ENCODE results near the gene DAP3. TPM values are rescaled to one million over a fixed set of nuclear protein-coding genes. Genes with fewer than 3 reads are reported as not detected.
"Not testable (repeated sequence)": the region's sequence is repeated elsewhere in the genome, so short reads cannot be mapped to it uniquely, and the experiment has no call there.

The DAP3 gene
- total and polyA plus RNA-seq, 2 donors (not counting 1 experiment from before 2014, with no cell fraction given): 84.7 to 107 TPM

DNA sequence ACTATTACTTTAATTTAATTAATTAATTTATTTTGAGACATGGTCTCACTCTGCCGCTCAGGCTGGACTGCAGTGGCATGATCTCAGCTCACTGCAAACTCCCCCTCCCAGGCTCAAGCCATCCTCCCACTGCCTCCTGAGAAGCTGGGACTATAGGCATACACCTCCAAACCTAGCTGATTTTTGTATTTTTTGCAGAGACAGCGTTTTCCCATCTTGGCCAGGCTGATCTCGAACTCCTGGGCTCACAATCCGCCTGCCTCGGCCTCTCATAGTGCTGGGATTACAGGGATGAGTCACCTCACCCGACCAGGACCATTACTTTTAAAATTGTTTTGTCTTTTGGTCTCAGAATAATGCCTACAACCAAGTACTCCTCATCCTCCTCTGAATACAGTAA, 15.9 kb upstream of the DAP3 start:
- Histone ChIP-seq H2AFZ (ENCODE audit: insufficient read depth, low read depth, low read length, poor library complexity, severe bottlenecking) (no peak overlapping the region), H3K36me3 (replicated peaks in 1 of 2; ENCODE audit: control extremely low read depth in 1 of 2, control insufficient read depth in 1 of 2, extremely low read depth in 1 of 2, insufficient read depth in 2 of 2, low read length in 1 of 2) (peaks cover 20 to 88% of the 10 kb centered on the region in 2 experiments), H3K27me3 (replicated peaks in 1 of 4; ENCODE audit: control extremely low read depth in 1 of 4, control insufficient read depth in 3 of 4, insufficient read depth in 4 of 4, low read length in 3 of 4) (no peaks in the 10 kb centered on the region), H4K20me1 (ENCODE audit: control insufficient read depth, insufficient read depth, low read length, poor library complexity, severe bottlenecking) (no peaks in the 10 kb centered on the region), H3K9me3 (ENCODE audit: control extremely low read depth in 1 of 3, control insufficient read depth in 2 of 3, insufficient read depth in 1 of 3, low read length in 2 of 3) (no peaks in the 10 kb centered on the region), H3K4me1 (ENCODE audit: control insufficient read depth in 2 of 2, insufficient read depth in 2 of 2, low read length in 2 of 2) (no peaks in the 10 kb centered on the region), H3K4me2 (replicated peaks; ENCODE audit: low read depth, low read length, poor library complexity, severe bottlenecking) (no peak overlapping the region), H3K79me2 (ENCODE audit: control insufficient read depth, insufficient read depth, low read length) (peaks cover 13% of the 10 kb centered on the region), H3K27ac (ENCODE audit: low read length in 2 of 2) (no peak overlapping the region), H3K9ac (ENCODE audit: low read length) (no peak overlapping the region), H3K4me3 (ENCODE audit: control extremely low read depth in 1 of 5, extremely low read depth in 1 of 5, insufficient read depth in 1 of 5, low read depth in 2 of 5, low read length in 4 of 5) (no peak overlapping the region)
- ChIA-PET CTCF (no interaction called here), POLR2A (no interaction called here)
- ATAC-seq (ENCODE audit: low read depth) (no peak), DNase-seq (no peak)
- Mint-ChIP-seq H3K27me3 (no peaks in the 10 kb centered on the region), H3K27ac (no peak overlapping the region), H3K4me3 (no peak overlapping the region), H3K9me3 (ENCODE audit: insufficient read depth) (no peaks in the 10 kb centered on the region), H3K4me1 (no peaks in the 10 kb centered on the region)
- 97% methylated on average over 5 of the region's 6 CpGs for WGBS (ENCODE audit: insufficient coverage)
- intact Hi-C loops (cut with micrococcal nuclease): no loop called here
- no peak for TF ChIP-seq EZH2 (IDR thresholded peaks at IDR 0.05; ENCODE audit: borderline replicate concordance, insufficient read depth, low read depth, low read length, poor library complexity, severe bottlenecking)
- TF ChIP-seq, protein P1, sequence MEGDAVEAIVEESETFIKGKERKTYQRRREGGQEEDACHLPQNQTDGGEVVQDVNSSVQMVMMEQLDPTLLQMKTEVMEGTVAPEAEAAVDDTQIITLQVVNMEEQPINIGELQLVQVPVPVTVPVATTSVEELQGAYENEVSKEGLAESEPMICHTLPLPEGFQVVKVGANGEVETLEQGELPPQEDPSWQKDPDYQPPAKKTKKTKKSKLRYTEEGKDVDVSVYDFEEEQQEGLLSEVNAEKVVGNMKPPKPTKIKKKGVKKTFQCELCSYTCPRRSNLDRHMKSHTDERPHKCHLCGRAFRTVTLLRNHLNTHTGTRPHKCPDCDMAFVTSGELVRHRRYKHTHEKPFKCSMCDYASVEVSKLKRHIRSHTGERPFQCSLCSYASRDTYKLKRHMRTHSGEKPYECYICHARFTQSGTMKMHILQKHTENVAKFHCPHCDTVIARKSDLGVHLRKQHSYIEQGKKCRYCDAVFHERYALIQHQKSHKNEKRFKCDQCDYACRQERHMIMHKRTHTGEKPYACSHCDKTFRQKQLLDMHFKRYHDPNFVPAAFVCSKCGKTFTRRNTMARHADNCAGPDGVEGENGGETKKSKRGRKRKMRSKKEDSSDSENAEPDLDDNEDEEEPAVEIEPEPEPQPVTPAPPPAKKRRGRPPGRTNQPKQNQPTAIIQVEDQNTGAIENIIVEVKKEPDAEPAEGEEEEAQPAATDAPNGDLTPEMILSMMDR (IDR thresholded peaks at IDR 0.05): no peak

GRCh38 chr1:155678027-155678426, 10.9 kb upstream of the DAP3 start:
- WGBS (ENCODE audit: insufficient coverage): 100% methylated on average over 2 of the region's 4 CpGs
- no peak overlapping the region for H3K4me3 ChIP-seq (ENCODE audit: control extremely low read depth in 1 of 5, extremely low read depth in 1 of 5, insufficient read depth in 1 of 5, low read depth in 2 of 5, low read length in 4 of 5)
- ATAC-seq (ENCODE audit: low read depth) (no peak), DNase-seq (no peak)
- Mint-ChIP-seq H3K27me3 (no peaks in the 10 kb centered on the region), H3K27ac (no peak overlapping the region), H3K4me3 (no peak overlapping the region), H3K9me3 (ENCODE audit: insufficient read depth) (no peaks in the 10 kb centered on the region), H3K4me1 (peaks cover 2% of the 10 kb centered on the region)
- ChIA-PET POLR2A (no interaction called here), CTCF (no interaction called here)
- H3K9ac ChIP-seq (ENCODE audit: low read length): no peak overlapping the region
- no peaks in the 10 kb centered on the region for H3K9me3 ChIP-seq (ENCODE audit: control extremely low read depth in 1 of 3, control insufficient read depth in 2 of 3, insufficient read depth in 1 of 3, low read length in 2 of 3)
- H3K36me3 ChIP-seq (replicated peaks in 1 of 2; ENCODE audit: control extremely low read depth in 1 of 2, control insufficient read depth in 1 of 2, extremely low read depth in 1 of 2, insufficient read depth in 2 of 2, low read length in 1 of 2): peaks cover 15 to 70% of the 10 kb centered on the region in 2 experiments
- peaks cover 50% of the 10 kb centered on the region for H3K79me2 ChIP-seq (ENCODE audit: control insufficient read depth, insufficient read depth, low read length)
- no peaks in the 10 kb centered on the region for H3K4me1 ChIP-seq (ENCODE audit: control insufficient read depth in 2 of 2, insufficient read depth in 2 of 2, low read length in 2 of 2)
- H3K27me3 ChIP-seq (replicated peaks in 1 of 4; ENCODE audit: control extremely low read depth in 1 of 4, control insufficient read depth in 3 of 4, insufficient read depth in 4 of 4, low read length in 3 of 4): no peaks in the 10 kb centered on the region
- H2AFZ ChIP-seq (ENCODE audit: insufficient read depth, low read depth, low read length, poor library complexity, severe bottlenecking): no peak overlapping the region
- no peak for TF ChIP-seq EZH2 (IDR thresholded peaks at IDR 0.05; ENCODE audit: borderline replicate concordance, insufficient read depth, low read depth, low read length, poor library complexity, severe bottlenecking)
- TF ChIP-seq, protein P1 (IDR thresholded peaks at IDR 0.05): no peak
- peaks cover 37% of the 10 kb centered on the region for H4K20me1 ChIP-seq (ENCODE audit: control insufficient read depth, insufficient read depth, low read length, poor library complexity, severe bottlenecking)
- no peak overlapping the region for H3K4me2 ChIP-seq (replicated peaks; ENCODE audit: low read depth, low read length, poor library complexity, severe bottlenecking)
- no peak overlapping the region for H3K27ac ChIP-seq (ENCODE audit: low read length in 2 of 2)
- intact Hi-C loops (cut with micrococcal nuclease): no loop called here

DNA sequence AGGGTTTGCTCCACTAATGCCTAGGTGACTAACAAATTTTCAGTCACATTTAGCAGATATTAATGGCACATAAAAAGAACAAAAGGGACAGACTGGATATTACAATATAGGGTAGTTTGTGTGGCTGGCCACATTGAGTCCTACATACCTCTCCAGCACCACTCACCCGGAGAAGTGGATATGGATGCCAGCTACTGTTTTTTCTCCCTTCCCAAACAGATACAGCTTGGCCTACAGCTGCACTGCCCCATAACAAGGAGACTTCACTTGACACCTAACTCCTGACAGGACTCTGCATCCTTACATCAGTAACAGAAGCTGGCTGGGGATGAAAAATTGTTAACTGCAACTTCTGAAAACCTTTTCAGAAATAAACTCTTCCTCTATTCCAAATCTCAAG, 9.9 kb upstream of the DAP3 start:
- H3K27ac Mint-ChIP-seq; H3K9me3 ChIP-seq (ENCODE audit: control extremely low read depth in 1 of 3, control insufficient read depth in 2 of 3, insufficient read depth in 1 of 3, low read length in 2 of 3); ATAC-seq (ENCODE audit: low read depth); H3K9me3 Mint-ChIP-seq (ENCODE audit: insufficient read depth); H3K27me3 ChIP-seq (replicated peaks in 1 of 4; ENCODE audit: control extremely low read depth in 1 of 4, control insufficient read depth in 3 of 4, insufficient read depth in 4 of 4, low read length in 3 of 4); intact Hi-C loops (cut with micrococcal nuclease); H3K9ac ChIP-seq (ENCODE audit: low read length); H3K4me3 ChIP-seq (ENCODE audit: control extremely low read depth in 1 of 5, extremely low read depth in 1 of 5, insufficient read depth in 1 of 5, low read depth in 2 of 5, low read length in 4 of 5); H3K4me2 ChIP-seq (replicated peaks; ENCODE audit: low read depth, low read length, poor library complexity, severe bottlenecking); DNase-seq; H3K4me1 ChIP-seq (ENCODE audit: control insufficient read depth in 2 of 2, insufficient read depth in 2 of 2, low read length in 2 of 2); H2AFZ ChIP-seq (ENCODE audit: insufficient read depth, low read depth, low read length, poor library complexity, severe bottlenecking); H3K27me3 Mint-ChIP-seq; H3K4me1 Mint-ChIP-seq; H3K27ac ChIP-seq (ENCODE audit: low read length in 2 of 2); CTCF ChIA-PET; H3K4me3 Mint-ChIP-seq: not testable (repeated sequence)
- Histone ChIP-seq H3K36me3 (replicated peaks in 1 of 2; ENCODE audit: control extremely low read depth in 1 of 2, control insufficient read depth in 1 of 2, extremely low read depth in 1 of 2, insufficient read depth in 2 of 2, low read length in 1 of 2) (peaks cover 12 to 63% of the 10 kb centered on the region in 2 experiments), H3K79me2 (ENCODE audit: control insufficient read depth, insufficient read depth, low read length) (peaks cover 56% of the 10 kb centered on the region), H4K20me1 (ENCODE audit: control insufficient read depth, insufficient read depth, low read length, poor library complexity, severe bottlenecking) (peaks cover 42% of the 10 kb centered on the region)
- POLR2A ChIA-PET: interaction anchor here (0.6 kb wide), 1 partner anchor 75 kb away, joined by 5 read pairs; no protein-coding TSS in a partner anchor
- no CpG with 5 or more reads among the region's 1 CpG for WGBS (ENCODE audit: insufficient coverage)
